T-helper 2 cell treated with Interferon-gamma antibody and Interleukin-4, amounts not matched to agents 100 ng/mL and 5 ng/mL, for 36 hours (primary cell): Measurements from ENCODE around the gene MAFF. TPM values are rescaled to one million over a fixed set of nuclear protein-coding genes. Genes with fewer than 3 reads are reported as not detected.
"Not testable (repeated sequence)": the region's sequence is repeated elsewhere in the genome, so short reads cannot be mapped to it uniquely, and the experiment has no call there.

Source experiments
- intact Hi-C: fragments of 100-400 bp; cut with micrococcal nuclease; formaldehyde crosslinking; loops from one replicate; pipeline ENCODE4 v1.15.1; 2023
- total RNA-seq: library from RNA; stranded (reverse); gene quantifications from 2 replicates; pipeline ENCODE4 v1.2.3, GENCODE V29; 2022

Gene MAFF
- total RNA-seq, 1 donor from 2014 or later, result 4.7 TPM

- intact Hi-C loops, result no loop called here
Observed at GRCh38 chr22:38177044-38177443, 24.8 kb upstream of the MAFF start.

- intact Hi-C loops, result not testable (repeated sequence)
Observed at GRCh38 chr22:38177571-38177925, 24.2 kb upstream of the MAFF start.

- intact Hi-C loops, result no loop called here
Observed at GRCh38 chr22:38177926-38178604, 23.7 kb upstream of the MAFF start.

GRCh38 chr22:38178605-38178937 lies 23.2 kb upstream of the MAFF start:
- intact Hi-C loops, result not testable (repeated sequence)

DNA sequence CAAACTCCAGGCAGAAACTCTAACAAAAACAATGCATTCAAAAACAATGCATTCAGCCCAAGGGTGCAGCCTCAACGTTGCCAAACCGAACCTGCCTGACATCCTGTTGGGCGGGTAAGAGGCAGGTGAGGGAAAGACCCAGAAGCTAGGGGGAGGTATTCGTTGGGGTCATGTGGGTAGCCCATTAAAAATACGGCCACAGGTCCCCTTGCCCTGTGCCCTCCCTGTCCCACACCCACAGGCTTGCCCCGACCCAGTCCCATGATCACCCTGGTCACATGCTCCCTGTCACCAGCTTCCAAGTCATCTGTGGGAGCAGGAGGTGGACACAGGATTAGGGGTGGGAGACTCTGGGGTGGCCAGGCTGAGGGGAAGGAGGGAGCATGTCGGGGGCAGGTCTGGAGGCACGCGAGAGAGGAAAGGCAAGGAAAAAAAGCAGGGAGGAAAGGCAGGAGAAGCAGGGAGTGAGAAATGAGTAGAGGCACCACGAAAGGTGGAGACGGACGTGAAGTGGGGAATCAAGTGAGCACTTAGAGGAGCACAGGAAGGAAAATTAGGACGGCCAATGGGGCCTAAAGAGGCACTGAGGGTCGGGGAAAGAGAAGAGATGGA lies 20.8 kb upstream of the MAFF start:
- intact Hi-C loops, result loop anchor here (1.0 to 5.0 kb wide), 4 partner anchors 20 to 326 kb away; partner anchors contain the start of genes DDX17, MAFF and TMEM184B

DNA sequence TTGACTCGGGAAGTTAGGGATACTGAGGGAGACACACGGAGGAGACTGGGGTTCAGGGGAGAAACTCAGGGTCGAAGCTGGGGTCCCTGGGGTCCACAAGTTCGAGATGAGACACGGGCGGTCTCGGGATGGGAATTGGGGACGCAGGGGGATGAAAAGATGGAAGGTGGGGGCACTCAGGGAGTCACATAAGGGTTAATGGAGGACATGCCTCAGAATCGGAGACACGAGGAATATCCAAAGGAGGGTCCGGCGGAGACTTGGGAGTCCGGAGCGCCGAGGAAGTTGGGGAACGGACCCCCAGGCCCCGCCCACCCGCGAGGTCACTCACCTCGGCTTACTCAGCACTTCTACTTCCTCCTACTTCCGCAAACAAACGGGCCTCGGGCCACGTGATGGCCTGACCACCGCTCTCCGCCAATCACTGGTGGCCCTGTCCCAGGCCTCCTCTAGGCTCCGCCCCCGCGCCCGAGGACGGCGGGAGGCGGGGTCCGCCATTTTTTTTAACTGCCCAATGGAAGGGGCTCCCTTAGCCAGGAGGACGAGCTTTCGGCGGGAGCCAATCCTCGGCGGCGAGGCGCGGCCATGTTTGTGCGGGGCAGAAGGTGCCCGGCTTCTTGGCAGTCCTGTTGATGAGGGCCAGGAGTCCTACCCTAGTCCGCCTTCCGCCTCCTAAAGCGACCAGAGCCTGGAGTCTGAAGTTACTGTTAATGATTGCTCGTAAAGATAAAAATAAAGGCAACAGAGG lies 20.2 kb upstream of the MAFF start, which contains the start of gene PLA2G6:
Gene PLA2G6, minus strand, starts transcription at position 378 of the 748 bp plus-strand sequence. CDS start 12,404 bp downstream, outside the sequence.
- intact Hi-C loops, result loop anchor here (1.0 to 5.0 kb wide), 4 partner anchors 20 to 326 kb away; partner anchors contain the start of genes DDX17, MAFF and TMEM184B

DNA sequence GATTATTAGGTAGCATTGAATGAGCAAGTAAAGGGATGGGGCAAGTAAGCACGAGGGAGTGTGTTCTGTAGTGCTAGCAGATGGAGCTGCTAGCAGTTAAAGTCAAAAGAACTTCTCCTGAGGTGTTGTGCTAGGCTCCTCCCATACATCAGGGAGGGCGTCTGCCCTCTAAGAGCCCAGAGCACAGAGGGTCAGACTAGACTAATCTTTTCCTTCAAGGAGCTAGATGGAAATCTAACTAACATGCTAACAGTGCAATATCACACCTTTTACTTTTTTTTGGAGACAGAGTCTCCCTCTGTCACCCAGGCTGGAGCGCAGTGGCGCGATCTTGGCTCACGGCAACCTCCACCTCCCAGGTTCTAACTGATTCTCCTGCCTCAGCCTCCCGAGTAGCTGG lies 17.0 kb upstream of the MAFF start:
- intact Hi-C loops, result loop anchor here (5.0 kb wide), 2 partner anchors 213 to 323 kb away; partner anchors contain the start of gene DDX17

GRCh38 chr22:38186429-38186828 lies 15.4 kb upstream of the MAFF start:
- intact Hi-C loops, result no loop called here

- intact Hi-C loops, result no loop called here
Observed at GRCh38 chr22:38187413-38188212, 14.2 kb upstream of the MAFF start.

GRCh38 chr22:38189104-38189503 lies 12.7 kb upstream of the MAFF start:
- intact Hi-C loops, result no loop called here

DNA sequence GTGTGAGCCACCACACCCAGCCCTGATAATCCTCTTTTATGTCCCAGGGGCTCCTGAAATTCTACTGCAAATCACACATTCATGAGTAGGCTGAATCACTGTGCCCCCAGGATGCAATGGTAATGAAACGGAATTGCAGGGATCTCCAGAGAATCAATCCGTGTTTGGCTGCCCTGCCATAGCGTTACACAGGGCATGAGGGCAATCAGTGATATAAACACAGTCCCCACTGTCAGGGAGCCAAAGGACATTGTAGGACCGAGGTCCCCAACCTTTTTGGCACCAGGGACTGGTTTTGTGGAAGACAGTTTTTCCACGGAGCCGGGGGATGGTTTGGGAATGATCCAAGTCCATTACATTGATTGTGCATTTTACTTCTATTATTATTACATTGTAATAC lies 11.2 kb upstream of the MAFF start:
- intact Hi-C loops, result no loop called here

DNA sequence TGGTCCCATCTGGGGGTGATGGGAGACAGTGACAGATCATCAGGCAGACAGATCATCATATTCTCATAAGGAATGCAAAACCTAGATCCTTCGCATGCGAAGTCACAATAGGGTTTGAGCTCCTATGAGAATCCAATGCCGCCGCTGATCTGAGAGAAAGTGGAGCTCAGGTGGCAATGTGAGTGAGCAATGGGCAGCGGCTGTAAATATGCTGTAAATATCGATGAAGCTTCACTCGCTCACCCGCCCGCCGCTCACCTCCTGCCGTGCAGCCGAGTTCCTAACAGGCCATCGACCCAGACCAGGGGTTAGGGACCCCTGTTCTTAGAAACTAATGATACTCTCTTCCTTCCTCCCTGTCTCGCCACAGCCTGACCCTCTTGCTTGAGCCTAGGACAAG lies 10.7 kb upstream of the MAFF start:
- intact Hi-C loops, result no loop called here

DNA sequence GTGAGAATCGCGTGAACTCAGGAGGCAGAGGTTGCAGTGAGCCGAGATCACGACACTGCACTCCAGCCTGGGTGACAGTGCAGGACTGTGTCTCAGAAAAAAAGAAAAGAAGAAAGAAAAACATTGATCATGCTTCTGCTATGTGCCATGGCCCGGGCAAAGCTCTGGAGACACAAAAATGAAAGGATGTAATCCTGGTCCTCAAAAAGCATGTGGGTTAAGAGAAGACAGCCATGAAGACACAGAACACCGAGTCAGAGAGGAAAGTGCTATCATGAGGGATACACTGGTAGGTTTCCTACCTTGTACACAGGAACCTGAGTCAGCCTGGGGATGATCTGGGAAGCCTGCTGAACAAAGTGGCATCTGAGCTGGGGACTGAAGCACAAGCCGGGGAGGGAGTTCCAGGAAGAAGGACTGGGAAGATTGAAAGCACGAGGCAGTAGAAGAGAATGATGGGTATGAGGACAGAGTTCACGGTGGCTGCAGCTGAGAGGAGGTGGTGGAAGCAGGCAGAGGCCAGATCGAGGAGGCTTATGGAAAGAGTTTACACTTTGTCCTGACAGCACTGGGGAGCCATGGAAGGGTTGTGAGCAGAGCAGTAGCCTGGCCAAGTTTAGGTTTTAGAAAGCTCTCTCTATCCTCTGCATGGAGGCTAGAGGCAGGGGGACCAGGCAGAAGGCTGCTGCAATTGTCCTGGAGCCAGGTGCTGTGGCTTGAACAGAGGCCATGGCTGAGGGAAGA lies 9.9 kb upstream of the MAFF start:
- intact Hi-C loops, result no loop called here

GRCh38 chr22:38192475-38192863 lies 9.3 kb upstream of the MAFF start:
- intact Hi-C loops, result no loop called here

- intact Hi-C loops, result no loop called here
Observed at GRCh38 chr22:38193580-38193979, 8.2 kb upstream of the MAFF start.

DNA sequence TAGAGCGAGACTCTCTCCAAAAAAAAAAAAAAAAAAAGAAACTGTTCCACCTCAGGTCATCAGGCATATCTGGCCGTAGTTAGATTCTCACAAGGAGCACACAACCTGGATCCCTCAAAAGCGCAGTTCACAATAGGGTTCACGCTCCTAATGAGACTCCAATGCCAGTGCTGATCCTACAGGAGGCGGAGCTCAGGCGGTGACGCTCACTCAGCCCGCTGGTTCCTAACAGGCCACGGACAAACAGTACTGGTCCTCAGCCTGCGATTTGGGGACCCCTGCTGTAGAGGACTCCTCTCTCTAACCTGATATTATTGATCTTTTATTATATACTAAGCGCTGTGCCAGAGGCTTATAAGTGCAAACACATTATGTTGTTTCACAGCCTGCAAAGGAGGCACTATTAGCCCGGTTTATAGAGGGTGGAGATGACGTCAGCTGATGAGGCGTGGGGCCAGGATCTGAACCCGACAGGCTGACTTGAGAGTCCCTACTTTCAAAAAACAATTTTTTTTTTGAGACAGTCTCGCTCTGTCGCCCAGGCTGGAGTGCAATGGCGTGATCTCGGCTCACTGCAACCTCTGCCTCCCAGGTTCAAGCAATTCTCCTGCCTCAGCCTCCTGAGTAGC lies 4.9 kb upstream of the MAFF start:
- intact Hi-C loops, result no loop called here

DNA sequence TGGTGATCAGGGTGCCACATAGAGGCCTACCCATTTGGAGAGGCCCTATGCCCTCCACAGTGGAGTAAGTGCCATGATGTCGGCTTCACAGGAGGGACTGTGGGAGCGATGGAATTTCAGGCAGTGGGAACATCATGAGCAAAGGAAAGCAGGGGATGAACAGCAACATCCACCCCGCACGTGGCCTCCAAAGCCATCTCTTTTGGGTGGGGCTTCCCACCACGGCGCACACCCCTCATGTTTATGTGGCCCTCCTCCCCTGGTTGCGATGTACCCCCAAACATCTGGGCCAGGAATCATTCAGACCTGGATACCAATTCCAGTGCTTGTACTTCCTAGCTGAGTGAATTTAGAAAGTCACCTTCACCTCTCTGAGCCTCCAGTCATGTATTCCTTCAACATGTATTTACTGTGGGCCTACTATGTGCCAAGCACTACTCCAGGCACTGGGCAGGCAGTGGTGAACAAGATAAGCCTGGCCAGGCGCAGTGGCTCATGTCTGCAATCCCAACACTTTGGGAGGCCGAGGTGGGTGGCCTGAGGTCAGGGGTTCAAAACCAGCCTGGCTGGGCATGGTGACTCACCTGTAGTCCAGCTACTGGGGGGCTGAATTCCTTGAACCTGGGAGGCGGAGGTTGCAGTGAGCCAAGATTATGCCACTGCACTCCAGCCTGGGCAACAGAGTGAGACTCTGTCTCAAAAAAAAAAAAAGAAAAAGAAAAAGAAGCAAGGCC lies 1.8 kb upstream of the MAFF start:
- intact Hi-C loops, result loop anchor here (5.0 to 10.0 kb wide), 3 partner anchors 117 to 593 kb away; partner anchors contain the start of genes CSNK1E, GGA1 and PICK1

- intact Hi-C loops, result loop anchor here (1.0 to 10.0 kb wide), 4 partner anchors 20 to 594 kb away; partner anchors contain the start of genes CSNK1E, GGA1, PICK1 and PLA2G6
Observed at GRCh38 chr22:38201371-38201710, 453 bp upstream of the MAFF start.

DNA sequence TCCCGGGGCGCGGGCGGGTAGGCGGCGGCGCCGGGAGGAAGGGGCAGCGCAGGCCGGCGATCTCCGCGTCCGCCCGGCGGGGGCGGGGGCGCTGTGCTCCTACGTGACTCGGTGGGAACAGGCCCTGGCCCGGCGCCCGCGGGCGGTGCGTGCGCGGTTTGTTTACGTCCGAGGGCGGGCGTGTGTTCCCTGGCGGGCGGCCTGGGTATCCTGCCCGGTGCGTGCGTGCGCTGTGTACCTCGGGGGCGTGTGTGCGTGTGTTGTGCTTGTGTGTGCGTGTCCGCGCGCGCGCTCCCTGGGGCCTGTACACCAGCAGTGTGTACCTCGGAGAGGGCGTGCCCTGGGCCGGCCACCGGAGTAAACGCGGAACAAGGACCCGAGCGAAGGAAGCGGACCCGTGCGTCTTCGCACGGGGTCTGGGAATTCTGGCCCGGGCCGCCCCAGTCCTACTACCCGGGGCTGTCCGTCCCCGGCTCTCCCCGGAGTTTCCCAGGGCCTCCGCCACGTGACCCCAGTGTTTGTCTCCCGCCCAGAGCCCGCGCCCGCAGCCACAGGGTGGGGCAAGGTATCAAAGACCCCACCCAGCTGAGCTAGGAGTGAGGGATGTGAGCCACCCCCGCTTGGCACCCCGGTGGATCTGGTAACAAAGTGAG lies 769 bp downstream of the MAFF start:
- intact Hi-C loops, result loop anchor here (1.0 to 10.0 kb wide), 5 partner anchors 12 to 595 kb away; partner anchors contain the start of genes CSNK1E, GGA1 and PICK1
